ENCODE results near the gene PRRC1.

PRRC1 gene

DNA sequence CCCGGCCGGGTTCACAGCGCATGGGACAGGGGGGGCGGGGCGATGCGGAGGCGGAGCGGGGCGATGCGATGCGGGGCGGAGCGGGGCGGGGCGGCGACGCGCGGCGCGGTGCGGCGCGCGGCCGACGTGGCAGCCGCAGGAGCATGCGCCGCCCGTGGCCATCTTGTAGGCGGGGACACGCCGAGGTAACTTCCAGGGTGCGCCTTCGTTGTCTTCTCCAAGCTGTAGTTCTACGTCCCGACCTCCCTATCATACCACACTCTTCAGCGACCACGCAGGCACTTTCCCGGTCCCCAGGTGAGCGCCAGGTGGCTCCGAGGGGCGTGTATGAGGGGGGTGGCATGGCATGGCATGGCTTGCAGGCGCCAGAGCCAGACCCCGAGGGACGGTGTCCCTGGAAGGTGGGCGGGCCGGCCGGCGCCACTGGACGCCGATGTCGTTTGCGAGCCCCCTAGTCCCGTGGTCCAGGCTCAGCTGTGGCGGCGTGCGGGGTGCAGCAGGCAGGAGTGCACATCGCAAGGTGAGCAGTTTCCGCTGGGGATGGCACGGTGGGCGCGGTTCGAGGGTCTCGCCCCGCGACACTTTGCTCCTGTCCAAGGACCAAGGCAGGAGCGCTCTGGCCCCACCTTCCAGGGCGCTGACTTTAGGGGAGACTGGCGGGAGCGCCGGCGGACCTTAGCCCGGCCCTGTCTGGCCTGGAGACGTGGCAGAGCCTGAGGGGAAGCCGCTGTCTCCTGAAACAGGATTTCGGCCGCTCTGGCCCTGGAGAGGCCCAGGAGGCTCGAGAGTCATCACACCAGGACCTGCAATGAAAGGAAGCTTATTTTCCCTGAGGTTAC, at the start of gene PRRC1 (continued):
- no peak for TF ChIP-seq PRDM4 (tag by site-specific recombination; IDR thresholded peaks at IDR 0.05)

DNA sequence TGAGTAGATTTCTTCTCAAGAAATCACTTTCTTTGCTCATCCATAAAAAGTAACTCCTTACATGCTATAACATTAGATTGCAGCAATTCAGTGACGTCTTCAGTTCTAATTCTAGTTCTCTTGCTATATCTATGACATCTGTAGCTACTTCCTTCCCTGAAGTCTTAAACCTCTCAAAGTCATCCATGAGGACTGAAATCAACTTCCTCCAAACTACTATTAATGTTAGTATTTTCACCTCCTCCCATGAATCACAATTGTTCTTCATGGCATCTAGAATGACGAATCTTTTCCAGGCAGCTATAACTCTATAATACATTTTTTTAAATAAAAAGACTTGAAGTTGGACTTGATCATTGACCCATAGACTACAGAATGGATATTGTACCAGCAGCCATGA, 46.2 kb upstream of the PRRC1 start:
- no peak overlapping the region for H3K27ac ChIP-seq (ENCODE audit: extremely low read depth, low read depth, low read length)
- H3K4me3 ChIP-seq (ENCODE audit: low read depth, low read length) = no peak overlapping the region
- no peaks in the 10 kb centered on the region for H3K4me1 ChIP-seq (ENCODE audit: control insufficient read depth, insufficient read depth, low read length)
- TF ChIP-seq ZNF843 (tag by site-specific recombination; IDR thresholded peaks at IDR 0.05) (no peak), ZNF266 (tag by site-specific recombination; IDR thresholded peaks at IDR 0.05; ENCODE audit: low read depth) (no peak), MYNN (tag by site-specific recombination; IDR thresholded peaks at IDR 0.05; ENCODE audit: borderline replicate concordance) (no peak)
- ChIA-PET CTCF (interaction anchor here (0.6 kb wide), 2 partner anchors 33 to 837 kb away, joined by 3 read pairs; no protein-coding TSS in a partner anchor), POLR2A (no interaction called here)
- H3K9me3 ChIP-seq (ENCODE audit: control insufficient read depth, insufficient read depth, low read depth, low read length) = no peaks in the 10 kb centered on the region
- no peaks in the 10 kb centered on the region for H3K36me3 ChIP-seq (ENCODE audit: control insufficient read depth in 2 of 2, insufficient read depth in 1 of 2, low read length in 2 of 2)

DNA sequence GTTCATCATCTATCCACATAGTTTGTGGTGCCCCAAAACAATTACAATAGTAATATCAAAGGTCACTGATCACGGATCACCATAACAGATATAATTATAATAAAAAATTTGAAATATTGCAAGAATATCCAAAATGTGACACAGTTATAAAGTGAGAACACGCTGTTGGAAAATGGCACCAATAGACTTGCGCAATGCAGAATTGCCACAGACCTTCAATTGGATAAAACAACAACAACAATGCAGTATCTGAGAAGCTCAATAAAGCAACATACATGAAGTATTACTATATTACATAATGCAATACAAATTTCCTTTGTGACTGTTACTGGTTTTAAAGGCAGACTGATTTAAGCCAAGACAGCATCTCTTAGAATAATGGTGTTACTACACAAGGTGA, 44.7 kb upstream of the PRRC1 start:
- TF ChIP-seq WT1 (tag by site-specific recombination; IDR thresholded peaks at IDR 0.05) (no peak), ZNF274 (IDR thresholded peaks at IDR 0.05; ENCODE audit: low read length) (no peak), ZNF274 (tag by site-specific recombination; IDR thresholded peaks at IDR 0.05; ENCODE audit: borderline replicate concordance) (no peak), ZNF596 (tag by site-specific recombination; IDR thresholded peaks at IDR 0.05) (no peak), SCRT2 (tag by site-specific recombination; IDR thresholded peaks at IDR 0.05) (no peak), ZFP41 (tag by site-specific recombination; IDR thresholded peaks at IDR 0.05; ENCODE audit: borderline replicate concordance) (no peak), ZNF155 (tag by site-specific recombination; IDR thresholded peaks at IDR 0.05) (no peak), HOXD13 (CRISPR knock-in tag; IDR thresholded peaks at IDR 0.05; ENCODE audit: borderline replicate concordance) (no peak), ZNF621 (tag by site-specific recombination; IDR thresholded peaks at IDR 0.05) (no peak), ZNF530 (tag by site-specific recombination; IDR thresholded peaks at IDR 0.05; ENCODE audit: low read depth) (no peak), ZBTB17 (tag by site-specific recombination; IDR thresholded peaks at IDR 0.05) (no peak)
- TF ChIP-seq, protein P1, sequence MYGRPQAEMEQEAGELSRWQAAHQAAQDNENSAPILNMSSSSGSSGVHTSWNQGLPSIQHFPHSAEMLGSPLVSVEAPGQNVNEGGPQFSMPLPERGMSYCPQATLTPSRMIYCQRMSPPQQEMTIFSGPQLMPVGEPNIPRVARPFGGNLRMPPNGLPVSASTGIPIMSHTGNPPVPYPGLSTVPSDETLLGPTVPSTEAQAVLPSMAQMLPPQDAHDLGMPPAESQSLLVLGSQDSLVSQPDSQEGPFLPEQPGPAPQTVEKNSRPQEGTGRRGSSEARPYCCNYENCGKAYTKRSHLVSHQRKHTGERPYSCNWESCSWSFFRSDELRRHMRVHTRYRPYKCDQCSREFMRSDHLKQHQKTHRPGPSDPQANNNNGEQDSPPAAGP (tag by site-specific recombination; IDR thresholded peaks at IDR 0.05) = no peak
- Histone ChIP-seq H3K27ac (ENCODE audit: extremely low read depth, low read depth, low read length) (no peak overlapping the region), H3K4me3 (ENCODE audit: low read depth, low read length) (no peak overlapping the region), H3K4me1 (ENCODE audit: control insufficient read depth, insufficient read depth, low read length) (no peaks in the 10 kb centered on the region), H3K36me3 (ENCODE audit: control insufficient read depth in 2 of 2, insufficient read depth in 1 of 2, low read length in 2 of 2) (no peaks in the 10 kb centered on the region), H3K9me3 (ENCODE audit: control insufficient read depth, insufficient read depth, low read depth, low read length) (no peaks in the 10 kb centered on the region)
- ChIA-PET CTCF (interaction anchor here (0.7 to 2.6 kb wide), 4 partner anchors 18 to 181 kb away, joined by 3 to 11 read pairs (median 4); no protein-coding TSS in a partner anchor), POLR2A (no interaction called here)

- H3K4me1 ChIP-seq (ENCODE audit: control insufficient read depth, insufficient read depth, low read length) = no peaks in the 10 kb centered on the region
- H3K4me3 ChIP-seq (ENCODE audit: low read depth, low read length) = no peak overlapping the region
- H3K36me3 ChIP-seq (ENCODE audit: control insufficient read depth in 2 of 2, insufficient read depth in 1 of 2, low read length in 2 of 2) = no peaks in the 10 kb centered on the region
- ChIA-PET CTCF (no interaction called here), POLR2A (no interaction called here)
- no peaks in the 10 kb centered on the region for H3K9me3 ChIP-seq (ENCODE audit: control insufficient read depth, insufficient read depth, low read depth, low read length)
- no peak overlapping the region for H3K27ac ChIP-seq (ENCODE audit: extremely low read depth, low read depth, low read length)
- TF ChIP-seq HIC1 (tag by site-specific recombination; IDR thresholded peaks at IDR 0.05) = no peak
- TF ChIP-seq ATF2 (tag by site-specific recombination; IDR thresholded peaks at IDR 0.05; ENCODE audit: low read depth) = no peak
- TF ChIP-seq ZNF311 (tag by site-specific recombination; IDR thresholded peaks at IDR 0.05; ENCODE audit: borderline replicate concordance) = no peak
- TF ChIP-seq ZNF2 (tag by site-specific recombination; IDR thresholded peaks at IDR 0.05) = no peak
- TF ChIP-seq, protein P2, sequence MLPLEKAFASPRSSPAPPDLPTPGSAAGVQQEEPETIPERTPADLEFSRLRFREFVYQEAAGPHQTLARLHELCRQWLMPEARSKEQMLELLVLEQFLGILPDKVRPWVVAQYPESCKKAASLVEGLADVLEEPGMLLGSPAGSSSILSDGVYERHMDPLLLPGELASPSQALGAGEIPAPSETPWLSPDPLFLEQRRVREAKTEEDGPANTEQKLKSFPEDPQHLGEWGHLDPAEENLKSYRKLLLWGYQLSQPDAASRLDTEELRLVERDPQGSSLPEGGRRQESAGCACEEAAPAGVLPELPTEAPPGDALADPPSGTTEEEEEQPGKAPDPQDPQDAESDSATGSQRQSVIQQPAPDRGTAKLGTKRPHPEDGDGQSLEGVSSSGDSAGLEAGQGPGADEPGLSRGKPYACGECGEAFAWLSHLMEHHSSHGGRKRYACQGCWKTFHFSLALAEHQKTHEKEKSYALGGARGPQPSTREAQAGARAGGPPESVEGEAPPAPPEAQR (tag by site-specific recombination; IDR thresholded peaks at IDR 0.05) = no peak
- no peak for TF ChIP-seq YY1 (tag by site-specific recombination; IDR thresholded peaks at IDR 0.05)
Measured at GRCh38 chr5:127486471-127486870, 31.0 kb upstream of the PRRC1 start.
